HCT116 (cell line): ENCODE measurements around the gene SUGP1.

ENCODE experiments used
- EZH2phosphoT487 ChIP-seq: fragments of 200-600 bp; IDR thresholded peaks from 2 replicates; pipeline ENCODE4 v1.6.1; 2018; ENCODE audit warnings: antibody characterized with exemption, borderline replicate concordance
- FOSL1 ChIP-seq: IDR thresholded peaks from 2 replicates; pipeline ENCODE4 v1.6.1; 2012; ENCODE audit warnings: low read depth
- JUND ChIP-seq: IDR thresholded peaks from 2 replicates; pipeline ENCODE4 v1.6.1; 2012
- POLR2A ChIP-seq: IDR thresholded peaks from 2 replicates; pipeline ENCODE4 v1.7.0; 2011; ENCODE audit warnings: borderline replicate concordance; ENCODE audit not compliant: insufficient read depth, insufficient read length; ENCODE audit errors: extremely low read depth
- POLR2AphosphoS5 ChIP-seq: IDR thresholded peaks from 2 replicates; pipeline ENCODE4 v1.6.1; 2011; ENCODE audit warnings: mild to moderate bottlenecking, low read depth, low read length, moderate library complexity
- REST ChIP-seq: IDR thresholded peaks from 2 replicates; pipeline ENCODE4 v1.6.1; 2012; ENCODE audit warnings: low read depth
- SRF ChIP-seq: IDR thresholded peaks from 2 replicates; pipeline ENCODE4 v1.6.1; 2012; ENCODE audit warnings: low read depth
- TCF7L2 ChIP-seq: IDR thresholded peaks from 2 replicates; pipeline ENCODE4 v1.7.0; 2011; ENCODE audit warnings: borderline replicate concordance, inconsistent platforms; ENCODE audit not compliant: insufficient read depth, insufficient read length; ENCODE audit errors: extremely low read depth
- YY1 ChIP-seq: IDR thresholded peaks from 2 replicates; pipeline ENCODE4 v1.6.1; 2011; ENCODE audit warnings: low read length, low read depth, moderate library complexity, mild to moderate bottlenecking; ENCODE audit not compliant: insufficient replicate concordance; ENCODE audit errors: extremely low read depth
- ZNF274 ChIP-seq: fragments of 200-500 bp; sonication (Bioruptor generic); IDR thresholded peaks from 2 replicates; pipeline ENCODE4 v1.6.1; 2014; ENCODE audit warnings: mild to moderate bottlenecking, low read depth, low read length, inconsistent platforms
- TF ChIP-seq, protein P1 (sequence below): IDR thresholded peaks from 2 replicates; pipeline ENCODE4 v1.6.1; 2012
- TF ChIP-seq, protein P2 (sequence below), 3 experiments: fragments of 200-600 bp in 1 of 3; sonication (generic) in 1 of 3; IDR thresholded peaks in 2 of 3; conservative IDR thresholded peaks in 1 of 3; 2 replicates each; pipeline ENCODE4 v1.5.1; 2012 to 2017; ENCODE audit warnings: low read depth in 2 of 3, low read length in 2 of 3, antibody characterized with exemption in 1 of 3, borderline replicate concordance in 1 of 3, control low read depth in 1 of 3, mild to moderate bottlenecking in 1 of 3, mixed read lengths in 1 of 3, mixed run types in 1 of 3, moderate library complexity in 1 of 3; ENCODE audit not compliant: insufficient read depth in 1 of 3

- TF ChIP-seq, protein P1, sequence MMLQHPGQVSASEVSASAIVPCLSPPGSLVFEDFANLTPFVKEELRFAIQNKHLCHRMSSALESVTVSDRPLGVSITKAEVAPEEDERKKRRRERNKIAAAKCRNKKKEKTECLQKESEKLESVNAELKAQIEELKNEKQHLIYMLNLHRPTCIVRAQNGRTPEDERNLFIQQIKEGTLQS, result no peak
- TF ChIP-seq YY1 (no peak), POLR2A (no peak), SRF (no peak), EZH2phosphoT487 (no peak), TCF7L2 (no peak), POLR2AphosphoS5 (no peak), ZNF274 (no peak), JUND (no peak), REST (no peak), FOSL1 (no peak)
- TF ChIP-seq, protein P2, sequence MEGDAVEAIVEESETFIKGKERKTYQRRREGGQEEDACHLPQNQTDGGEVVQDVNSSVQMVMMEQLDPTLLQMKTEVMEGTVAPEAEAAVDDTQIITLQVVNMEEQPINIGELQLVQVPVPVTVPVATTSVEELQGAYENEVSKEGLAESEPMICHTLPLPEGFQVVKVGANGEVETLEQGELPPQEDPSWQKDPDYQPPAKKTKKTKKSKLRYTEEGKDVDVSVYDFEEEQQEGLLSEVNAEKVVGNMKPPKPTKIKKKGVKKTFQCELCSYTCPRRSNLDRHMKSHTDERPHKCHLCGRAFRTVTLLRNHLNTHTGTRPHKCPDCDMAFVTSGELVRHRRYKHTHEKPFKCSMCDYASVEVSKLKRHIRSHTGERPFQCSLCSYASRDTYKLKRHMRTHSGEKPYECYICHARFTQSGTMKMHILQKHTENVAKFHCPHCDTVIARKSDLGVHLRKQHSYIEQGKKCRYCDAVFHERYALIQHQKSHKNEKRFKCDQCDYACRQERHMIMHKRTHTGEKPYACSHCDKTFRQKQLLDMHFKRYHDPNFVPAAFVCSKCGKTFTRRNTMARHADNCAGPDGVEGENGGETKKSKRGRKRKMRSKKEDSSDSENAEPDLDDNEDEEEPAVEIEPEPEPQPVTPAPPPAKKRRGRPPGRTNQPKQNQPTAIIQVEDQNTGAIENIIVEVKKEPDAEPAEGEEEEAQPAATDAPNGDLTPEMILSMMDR (IDR thresholded peaks at IDR 0.05 in 2 of 3, conservative IDR thresholded peaks at IDR 0.05 in 1 of 3; ENCODE audit: borderline replicate concordance in 1 of 3, insufficient read depth in 1 of 3, low read depth in 2 of 3, low read length in 2 of 3), result no peak
Observed at GRCh38 chr19:19250196-19250801, 70.0 kb downstream of the SUGP1 start.
